Measurements from ENCODE around the gene HS3ST2.
"Not testable (repeated sequence)": the region's sequence is repeated elsewhere in the genome, so short reads cannot be mapped to it uniquely, and the experiment has no call there.

HS3ST2 gene

GRCh38 chr16:22885951-22886350 lies 72.0 kb downstream of the HS3ST2 start:
- no peak for DNase-seq

GRCh38 chr16:22886927-22887326 lies 73.0 kb downstream of the HS3ST2 start:
- DNase-seq = no peak

DNA sequence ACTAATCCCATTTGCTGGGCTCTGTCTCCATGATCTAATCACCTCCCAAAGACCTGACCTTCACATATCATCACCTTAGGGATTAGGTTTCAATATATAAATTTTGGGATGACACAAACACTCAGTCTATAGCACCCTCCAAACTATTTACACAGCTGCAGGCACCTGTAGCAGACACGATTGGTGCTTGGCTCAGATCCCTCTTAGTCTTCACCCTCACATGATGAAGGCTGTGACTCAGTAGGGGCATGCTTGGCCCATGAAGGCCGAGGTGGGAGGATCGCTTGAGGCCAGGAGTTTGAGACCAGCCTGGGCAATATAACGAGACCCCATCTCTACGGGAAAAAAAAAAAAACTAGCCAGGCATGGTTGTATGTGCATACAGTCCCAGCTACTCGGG lies 73.5 kb downstream of the HS3ST2 start:
- no peak for DNase-seq

GRCh38 chr16:22888791-22889190 lies 74.8 kb downstream of the HS3ST2 start:
- DNase-seq = no peak

GRCh38 chr16:22890976-22891375 lies 77.0 kb downstream of the HS3ST2 start:
- DNase-seq = no peak

- no peak for DNase-seq
These were observed 83.2 kb downstream of the HS3ST2 start for GRCh38 chr16:22897184-22897583.

- no peak for DNase-seq
These were observed 84.2 kb downstream of the HS3ST2 start for GRCh38 chr16:22898131-22898530.

GRCh38 chr16:22898874-22899348 lies 84.9 kb downstream of the HS3ST2 start:
- DNase-seq = peak; percentile 34

DNA sequence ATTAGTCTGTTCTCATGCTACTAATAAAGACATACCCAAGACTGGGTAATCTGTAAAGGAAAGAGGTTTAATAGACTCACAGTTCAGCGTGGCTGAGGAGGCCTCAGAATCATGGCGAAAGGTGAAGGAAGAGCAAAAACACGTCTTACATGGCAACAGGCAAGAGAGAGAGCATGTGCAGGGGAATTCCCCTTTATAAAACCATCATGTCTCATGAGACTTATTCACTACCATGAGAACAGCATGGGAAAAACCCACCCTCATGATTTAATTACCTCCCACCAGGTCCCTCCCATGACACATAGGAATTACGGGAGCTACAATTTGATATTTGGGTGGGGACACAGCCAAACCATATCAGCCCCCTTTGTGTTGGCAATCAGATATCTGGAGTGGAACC lies 85.6 kb downstream of the HS3ST2 start:
- DNase-seq = not testable (repeated sequence)

DNA sequence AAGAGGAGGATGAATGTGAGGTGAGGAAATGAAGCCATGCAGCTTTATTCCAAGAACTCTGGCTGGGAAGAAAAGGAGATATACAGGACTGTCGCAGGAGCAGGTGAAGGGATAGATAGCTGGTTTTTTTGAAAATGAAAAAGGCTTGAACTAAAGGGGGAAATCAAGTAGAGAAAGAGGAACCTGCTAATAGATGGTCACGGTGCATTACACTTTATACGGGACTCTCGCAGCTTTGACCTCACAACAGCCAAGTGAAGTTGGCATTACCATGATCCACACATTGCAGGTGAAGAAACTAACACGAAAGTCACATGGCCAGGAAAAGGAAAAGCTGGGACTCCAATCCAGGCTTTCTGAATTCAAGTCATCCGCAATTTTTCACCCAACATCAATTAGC lies 86.9 kb downstream of the HS3ST2 start:
- no peak for DNase-seq

GRCh38 chr16:22901563-22901962 lies 87.6 kb downstream of the HS3ST2 start:
- DNase-seq = no peak

- no peak for DNase-seq
These were observed 89.8 kb downstream of the HS3ST2 start for GRCh38 chr16:22903716-22904115.

- DNase-seq = no peak
These were observed 98.7 kb downstream of the HS3ST2 start for GRCh38 chr16:22912654-22913053.

DNA sequence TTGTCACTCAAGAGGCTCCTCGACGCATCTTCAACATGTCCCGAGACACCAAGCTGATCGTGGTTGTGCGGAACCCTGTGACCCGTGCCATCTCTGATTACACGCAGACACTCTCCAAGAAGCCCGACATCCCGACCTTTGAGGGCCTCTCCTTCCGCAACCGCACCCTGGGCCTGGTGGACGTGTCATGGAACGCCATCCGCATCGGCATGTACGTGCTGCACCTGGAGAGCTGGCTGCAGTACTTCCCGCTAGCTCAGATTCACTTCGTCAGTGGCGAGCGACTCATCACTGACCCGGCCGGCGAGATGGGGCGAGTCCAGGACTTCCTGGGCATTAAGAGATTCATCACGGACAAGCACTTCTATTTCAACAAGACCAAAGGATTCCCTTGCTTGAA lies 101.0 kb downstream of the HS3ST2 start:
- DNase-seq = no peak

- no peak for DNase-seq
These were observed 109.5 kb downstream of the HS3ST2 start for GRCh38 chr16:22923491-22923890.

GRCh38 chr16:22924492-22924891 lies 110.5 kb downstream of the HS3ST2 start:
- no peak for DNase-seq

DNA sequence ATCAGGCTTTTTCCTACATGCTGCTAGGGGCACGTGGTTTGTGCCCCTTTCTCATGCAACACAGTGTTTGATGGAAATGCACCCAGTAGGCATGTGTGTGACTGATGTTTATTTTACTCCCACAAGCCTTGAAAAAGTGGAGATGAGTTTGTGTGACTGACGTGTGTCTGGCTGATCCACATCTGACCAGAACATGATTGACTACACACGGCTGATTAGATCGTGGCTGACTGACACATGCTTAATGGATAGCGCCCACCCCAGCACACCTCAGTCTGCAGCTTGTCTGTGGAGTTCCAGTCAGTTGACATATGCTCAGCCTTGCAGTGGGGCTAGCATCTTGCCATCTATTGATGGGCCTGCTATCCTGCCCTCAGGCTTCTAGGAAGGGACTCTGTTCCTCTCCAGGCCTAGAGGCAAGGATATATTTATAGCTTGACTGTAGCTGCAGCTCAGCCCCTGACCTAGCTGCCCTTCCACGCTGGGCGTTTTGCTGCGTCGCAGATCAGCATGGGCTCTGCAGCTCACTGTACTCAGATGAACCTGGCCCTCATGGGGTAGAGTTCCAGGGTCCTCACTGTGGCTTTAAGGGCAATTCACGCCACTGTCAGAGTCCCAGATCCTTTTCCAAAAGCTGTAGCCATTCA lies 112.3 kb downstream of the HS3ST2 start:
- no peak for DNase-seq

GRCh38 chr16:22927306-22927705 lies 113.3 kb downstream of the HS3ST2 start:
- no peak for DNase-seq

- DNase-seq = no peak
These were observed 115.0 kb downstream of the HS3ST2 start for GRCh38 chr16:22928882-22929435.

GRCh38 chr16:22929461-22929860 lies 115.5 kb downstream of the HS3ST2 start:
- DNase-seq = no peak

DNA sequence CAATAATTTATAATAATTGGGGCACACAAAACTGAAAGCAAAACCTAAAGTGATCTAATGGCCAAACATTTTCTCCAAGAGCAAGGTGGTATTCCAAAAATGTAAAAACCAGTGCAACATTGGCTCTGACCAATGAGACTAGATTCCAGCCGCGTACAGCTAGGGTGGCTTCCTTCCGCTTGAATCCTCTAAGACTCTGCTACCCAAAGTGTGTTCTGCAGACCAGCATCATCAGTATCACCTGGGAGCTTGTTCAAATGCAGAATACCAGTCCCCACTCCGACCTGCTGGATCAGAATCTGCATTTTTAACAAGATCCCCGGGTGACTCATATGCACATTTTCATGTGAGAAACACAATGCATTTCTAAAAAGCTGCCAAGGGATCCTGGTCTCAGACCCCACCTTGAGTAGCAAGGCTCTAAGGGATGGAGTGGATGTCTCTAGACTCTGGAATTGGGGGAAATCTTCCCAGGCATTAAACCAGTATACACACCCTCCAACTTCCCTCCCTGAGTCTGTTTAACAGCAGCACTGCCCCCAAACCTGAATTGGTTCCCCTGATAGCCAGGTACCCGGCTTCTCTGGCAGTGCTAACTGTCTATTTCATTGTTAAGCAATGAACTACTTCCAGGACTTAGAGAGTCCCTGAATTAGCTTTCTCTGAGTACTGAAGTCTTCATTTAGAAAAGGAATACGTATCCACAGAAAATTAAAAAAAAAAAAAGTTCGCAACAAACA lies 118.2 kb downstream of the HS3ST2 start:
- DNase-seq = no peak

GRCh38 chr16:22933173-22933572 lies 119.2 kb downstream of the HS3ST2 start:
- DNase-seq = peak; percentile 26

DNA sequence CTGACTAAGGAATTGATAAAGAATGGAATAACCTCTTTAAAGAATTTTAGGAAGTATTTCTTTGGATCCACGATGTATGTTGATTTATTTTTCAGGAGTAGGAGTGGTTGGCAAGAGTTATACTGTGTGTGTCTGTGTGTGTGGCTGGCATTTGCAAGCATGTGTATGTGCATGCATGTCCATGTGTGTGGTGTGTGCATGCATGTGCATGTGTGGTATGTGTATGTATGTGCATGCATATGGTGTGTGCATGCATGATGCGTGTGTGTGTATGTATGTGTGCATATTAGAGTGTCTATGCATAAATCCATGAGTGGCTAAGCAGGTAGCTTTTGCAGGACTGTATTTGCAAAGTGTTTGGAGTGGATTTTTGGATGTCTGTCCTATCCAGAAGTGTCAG lies 120.8 kb downstream of the HS3ST2 start:
- no peak for DNase-seq

DNA sequence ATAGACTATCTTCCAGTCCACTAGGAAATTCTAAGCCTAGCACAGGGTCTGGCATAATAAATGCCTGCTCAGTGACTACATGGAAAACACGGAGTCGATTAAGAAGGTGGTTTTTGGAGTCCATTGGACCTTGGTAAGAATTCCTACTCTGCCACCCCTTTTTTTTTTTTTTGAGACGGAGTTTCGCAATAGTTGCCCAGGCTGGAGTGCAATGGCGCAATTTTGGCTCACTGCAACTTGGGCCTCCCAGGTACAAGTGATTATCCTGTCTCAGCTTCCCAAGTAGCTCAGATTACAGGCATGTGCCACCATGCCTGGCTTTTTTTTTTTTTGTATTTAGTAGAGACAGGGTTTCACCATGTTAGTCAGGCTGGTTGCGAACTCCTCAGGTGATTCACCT lies 123.2 kb downstream of the HS3ST2 start:
- DNase-seq = no peak
